Glutamatergic neuron (in vitro differentiated cells): ENCODE measurements around the gene ARHGAP12. TPM values are rescaled to one million over a fixed set of nuclear protein-coding genes. Genes with fewer than 3 reads are reported as not detected.
A peak's percentile ranks its signal among the peaks of the same experiment; 100 is the strongest.

Experiments used
- DNase-seq: peaks from one replicate; pipeline ENCODE4 v3.0.0; 2022
- H3K27ac Mint-ChIP-seq: one replicate; pipeline ENCODE4 v1.8.0; 2020; ENCODE audit warnings: mild to moderate bottlenecking, mixed read lengths, inconsistent platforms; ENCODE audit not compliant: unreplicated experiment
- H3K27me3 Mint-ChIP-seq: one replicate; pipeline ENCODE4 v1.8.0; 2020; ENCODE audit warnings: mild to moderate bottlenecking, moderate library complexity, mixed read lengths, inconsistent platforms; ENCODE audit not compliant: unreplicated experiment
- H3K36me3 Mint-ChIP-seq: one replicate; pipeline ENCODE4 v1.8.0; 2020; ENCODE audit warnings: mild to moderate bottlenecking, mixed read lengths, inconsistent platforms; ENCODE audit not compliant: unreplicated experiment
- H3K4me1 Mint-ChIP-seq: one replicate; pipeline ENCODE4 v1.8.0; 2020; ENCODE audit warnings: mild to moderate bottlenecking, low read depth, mixed read lengths, inconsistent platforms; ENCODE audit not compliant: unreplicated experiment
- H3K4me3 Mint-ChIP-seq: one replicate; pipeline ENCODE4 v1.8.0; 2020; ENCODE audit warnings: mild to moderate bottlenecking, mixed read lengths, inconsistent platforms; ENCODE audit not compliant: unreplicated experiment
- H3K9me3 Mint-ChIP-seq: one replicate; pipeline ENCODE4 v1.8.0; 2020; ENCODE audit warnings: mild to moderate bottlenecking, moderate library complexity, mixed read lengths, inconsistent platforms; ENCODE audit not compliant: unreplicated experiment
- CTCF ChIP-seq: fragments of 200-600 bp; sonication (generic); IDR thresholded peaks from one replicate; pipeline ENCODE4 v1.5.0; 2021; ENCODE audit not compliant: partially characterized antibody, unreplicated experiment
- long read RNA-seq: library from polyadenylated mRNA; unstranded; transcript quantifications from one replicate; pipeline ENCODE4 v2.0.0, GENCODE V29; 2020; ENCODE audit not compliant: unreplicated experiment
- total RNA-seq: library from RNA; stranded (reverse); fragmentation: NEBNext Ultra II Directional; extraction: Animal tissue kit (Norgen Biotek cat#: 25700); gene quantifications from one replicate; pipeline ENCODE4 v1.2.1, GENCODE V29; 2021; ENCODE audit not compliant: unreplicated experiment

ARHGAP12 gene
- 41.9 TPM for total RNA-seq
- long read RNA-seq, partial matches to known transcripts, result 3 of 4 reads
- long read RNA-seq, other reads (novel, unspliced or antisense), result 1 of 4 reads

- Mint-ChIP-seq H3K9me3 (peaks cover 14% of the 10 kb centered on the region), H3K36me3 (no peaks in the 10 kb centered on the region), H3K4me1 (peaks cover 21% of the 10 kb centered on the region), H3K4me3 (peak within 1 kb of the TSS; percentile 96), H3K27ac (peak within 1 kb of the TSS; percentile 94), H3K27me3 (peaks cover 6% of the 10 kb centered on the region)
- peak; percentile 96 for DNase-seq
- no peak for TF ChIP-seq CTCF
These were observed at the start of gene ARHGAP12 for GRCh38 chr10:31928549-31929260. Gene ARHGAP12, minus strand, starts transcription at chr10:31928831. Its CDS starts 19,976 bp downstream, at chr10:31908855.

GRCh38 chr10:31978156-31978483 lies 49.5 kb upstream of the ARHGAP12 start:
- H3K4me3 Mint-ChIP-seq, result no peak overlapping the region
- no peak overlapping the region for H3K27ac Mint-ChIP-seq
- TF ChIP-seq CTCF, result no peak
- peaks cover 5% of the 10 kb centered on the region for H3K9me3 Mint-ChIP-seq
- H3K27me3 Mint-ChIP-seq, result peaks cover 2% of the 10 kb centered on the region
- peaks cover 22% of the 10 kb centered on the region for H3K36me3 Mint-ChIP-seq
- no peaks in the 10 kb centered on the region for H3K4me1 Mint-ChIP-seq
- no peak for DNase-seq

- no peak for TF ChIP-seq CTCF
- H3K27me3 Mint-ChIP-seq, result peaks cover 2% of the 10 kb centered on the region
- no peak overlapping the region for H3K27ac Mint-ChIP-seq
- H3K9me3 Mint-ChIP-seq, result peaks cover 5% of the 10 kb centered on the region
- no peak for DNase-seq
- no peak overlapping the region for H3K4me3 Mint-ChIP-seq
- peaks cover 22% of the 10 kb centered on the region for H3K36me3 Mint-ChIP-seq
- no peaks in the 10 kb centered on the region for H3K4me1 Mint-ChIP-seq
These were observed 49.0 kb upstream of the ARHGAP12 start for GRCh38 chr10:31977440-31978155.

GRCh38 chr10:31975157-31975765 lies 46.6 kb upstream of the ARHGAP12 start:
- H3K27ac Mint-ChIP-seq, result no peak overlapping the region
- no peak for TF ChIP-seq CTCF
- H3K9me3 Mint-ChIP-seq, result peaks cover 2% of the 10 kb centered on the region

More at GRCh38 chr10:31975157-31975765, 46.6 kb upstream of the ARHGAP12 start:
- H3K36me3 Mint-ChIP-seq, result peaks cover 15% of the 10 kb centered on the region
- H3K4me3 Mint-ChIP-seq, result no peak overlapping the region
- H3K4me1 Mint-ChIP-seq, result no peaks in the 10 kb centered on the region
- no peaks in the 10 kb centered on the region for H3K27me3 Mint-ChIP-seq
- no peak for DNase-seq
